Endothelial cell of umbilical vein (primary cell): Measurements from ENCODE around the gene TRPC3. TPM values are rescaled to one million over a fixed set of nuclear protein-coding genes. Genes with fewer than 3 reads are reported as not detected.
"Not testable (repeated sequence)": the region's sequence is repeated elsewhere in the genome, so short reads cannot be mapped to it uniquely, and the experiment has no call there.

Experiments used
- BruUV-seq: library from RNA; stranded (reverse); fragments of 400-500 nt; replicated peaks from 2 replicates; lab custom pipeline; 2021; lab: Mats Ljungman, UMichigan
- CTCF ChIA-PET: fragments of 300-600, 350-600 bp; sonication (Branson Sonifier 250); formaldehyde crosslinking; loops from one replicate; lab custom pipeline; 2021; ENCODE audit warnings: antibody characterized with exemption, inconsistent platforms; lab: Charles Lee
- POLR2A ChIA-PET: fragments of 300-600, 350-600 bp; sonication (Branson Sonifier 250); formaldehyde crosslinking; loops from one replicate; lab custom pipeline; 2021; ENCODE audit warnings: antibody characterized with exemption, inconsistent platforms; lab: Charles Lee
- DNase-seq: peaks from one replicate; pipeline ENCODE4 v3.0.0-alpha.2; 2011; ENCODE audit warnings: low read depth, low spot score
- FAIRE-seq: peaks from 2 replicates; lab custom pipeline; 2011; peaks lifted over from hg19 to GRCh38; lab: Jason Lieb, UNC
- H2AFZ ChIP-seq: 2 replicates; pipeline ENCODE4 v1.6.0; 2012; ENCODE audit warnings: low read depth, low read length, control low read depth, inconsistent platforms
- H3K27ac ChIP-seq: 2 replicates; pipeline ENCODE4 v1.5.1; 2011; ENCODE audit warnings: low read depth, mild to moderate bottlenecking, control low read depth, low read length, moderate library complexity; ENCODE audit not compliant: insufficient read depth
- H3K27me3 ChIP-seq, 2 experiments: 2 replicates each; pipeline versions ENCODE4 v1.6.0 to v1.6.1; 2011; ENCODE audit warnings: low read length in 2 of 2, mixed read lengths in 1 of 2; ENCODE audit not compliant: control insufficient read depth in 2 of 2, insufficient read depth in 2 of 2
- H3K36me3 ChIP-seq, 2 experiments: 2 replicates in 1 of 2; 3 replicates in 1 of 2; pipeline ENCODE4 v1.5.1; 2011; ENCODE audit warnings: low read length in 2 of 2, mild to moderate bottlenecking in 1 of 2, moderate library complexity in 1 of 2; ENCODE audit not compliant: control insufficient read depth in 2 of 2, insufficient read depth in 2 of 2; ENCODE audit errors: extremely low read depth in 1 of 2
- H3K4me1 ChIP-seq: 3 replicates; pipeline ENCODE4 v1.5.1; 2011; ENCODE audit warnings: mild to moderate bottlenecking, low read length; ENCODE audit not compliant: control insufficient read depth, insufficient read depth; ENCODE audit errors: extremely low read depth
- H3K4me2 ChIP-seq: 2 replicates; pipeline ENCODE4 v1.6.1; 2011; ENCODE audit warnings: low read length, control low read depth, mixed read lengths; ENCODE audit not compliant: insufficient read depth
- H3K4me3 ChIP-seq, 3 experiments: fragments of 200-600 bp in 1 of 3; sonication (generic), shearing (Covaris generic) in 1 of 3; replicated peaks in 1 of 3; 2 replicates each; pipeline ENCODE4 v1.5.1; 2011 to 2016; ENCODE audit warnings: control low read depth in 3 of 3, low read length in 3 of 3, mild to moderate bottlenecking in 2 of 3, inconsistent platforms in 1 of 3, low read depth in 1 of 3, moderate library complexity in 1 of 3; ENCODE audit not compliant: insufficient read depth in 1 of 3
- H3K79me2 ChIP-seq: 2 replicates; pipeline ENCODE4 v1.6.0; 2012; ENCODE audit warnings: low read length, inconsistent platforms; ENCODE audit not compliant: control insufficient read depth, insufficient read depth
- H3K9ac ChIP-seq: replicated peaks from 2 replicates; pipeline ENCODE3; 2011; ENCODE audit warnings: low read length, control low read depth; ENCODE audit not compliant: insufficient read depth; ENCODE audit errors: extremely low read depth
- H3K9me1 ChIP-seq: replicated peaks from 3 replicates; pipeline ENCODE4 v1.6.0; 2011; ENCODE audit warnings: mild to moderate bottlenecking, low read length; ENCODE audit not compliant: control insufficient read depth, insufficient read depth; ENCODE audit errors: extremely low read depth
- H3K9me3 ChIP-seq: replicated peaks from 2 replicates; pipeline ENCODE4 v1.5.1; 2012; ENCODE audit warnings: low read length, inconsistent platforms; ENCODE audit not compliant: control insufficient read depth, insufficient read depth
- H4K20me1 ChIP-seq: replicated peaks from 2 replicates; pipeline ENCODE3; 2011; ENCODE audit warnings: mild to moderate bottlenecking, low read length; ENCODE audit not compliant: control insufficient read depth, insufficient read depth; ENCODE audit errors: extremely low read depth
- CTCF ChIP-seq, 2 donors: IDR thresholded peaks; 1 replicate in 1 of 2; 2 replicates in 1 of 2; pipeline ENCODE4 v1.5.1; 2011; ENCODE audit warnings: low read length in 2 of 2, mild to moderate bottlenecking in 2 of 2, moderate library complexity in 2 of 2, control low read depth in 1 of 2, inconsistent platforms in 1 of 2, low read depth in 1 of 2; ENCODE audit not compliant: insufficient read depth in 1 of 2; ENCODE audit errors: extremely low read depth in 1 of 2
- EZH2 ChIP-seq: IDR thresholded peaks from 2 replicates; pipeline ENCODE4 v1.6.1; 2012; ENCODE audit warnings: borderline replicate concordance, low read depth, mild to moderate bottlenecking, moderate library complexity, low read length, inconsistent platforms; ENCODE audit not compliant: severe bottlenecking
- FOS ChIP-seq: IDR thresholded peaks from 2 replicates; pipeline ENCODE4 v1.6.1; 2011; ENCODE audit warnings: mild to moderate bottlenecking, low read length, moderate library complexity, borderline replicate concordance; ENCODE audit not compliant: insufficient read depth
- GATA2 ChIP-seq: IDR thresholded peaks from 2 replicates; pipeline ENCODE4 v1.7.0; 2011; ENCODE audit warnings: low read depth, mild to moderate bottlenecking, moderate library complexity, mixed read lengths, low read length; ENCODE audit not compliant: insufficient read length, insufficient read depth
- JUN ChIP-seq: IDR thresholded peaks from 2 replicates; pipeline ENCODE4 v1.6.1; 2011; ENCODE audit warnings: borderline replicate concordance, low read depth; ENCODE audit not compliant: insufficient read length, insufficient read depth
- MAX ChIP-seq: IDR thresholded peaks from 2 replicates; pipeline ENCODE4 v1.6.1; 2011; ENCODE audit not compliant: insufficient read depth, insufficient read length
- MYC ChIP-seq: IDR thresholded peaks from one replicate; pipeline ENCODE4 v1.6.1; 2011; ENCODE audit warnings: mild to moderate bottlenecking, low read depth, low read length
- POLR2A ChIP-seq: IDR thresholded peaks from 2 replicates; pipeline ENCODE4 v1.6.1; 2012; ENCODE audit warnings: low read depth, mild to moderate bottlenecking, control low read depth, low read length
- POLR2AphosphoS5 ChIP-seq: IDR thresholded peaks from 2 replicates; pipeline ENCODE4 v1.6.1; 2012; ENCODE audit warnings: low read depth, mild to moderate bottlenecking, control low read depth, low read length, moderate library complexity; ENCODE audit not compliant: insufficient read depth
- dilution Hi-C: fragments of 300-500 bp; cut with MboI; formaldehyde crosslinking; loops from one replicate; pipeline ENCODE4 v1.15.0; 2019; ENCODE audit warnings: low sequenced_read_pairs; ENCODE audit not compliant: extremely low pct_ligation_motif_present
- intact Hi-C: fragments of 100-400 bp; cut with micrococcal nuclease; formaldehyde crosslinking; loops from one replicate; pipeline ENCODE4 v1.10.0; 2022
- polyA plus RNA-seq, 4 experiments: library from polyadenylated mRNA; depleted of rRNA in 3 of 4; stranded (reverse) in 3 of 4; unstranded in 1 of 4; fragments of >200 nt; gene quantifications; 2 replicates each; pipeline versions ENCODE4 v1.2.1 to v1.2.3, GENCODE V29; 2011 to 2012; ENCODE audit warnings: missing spikeins in 1 of 4
- total RNA-seq: library from RNA; stranded (reverse); gene quantifications from 2 replicates; pipeline ENCODE4 v1.2.3, GENCODE V29; 2021

Gene TRPC3
- total and polyA plus RNA-seq, 2 donors (not counting 3 experiments of a cell fraction or from before 2014, with no cell fraction given) = not detected

GRCh38 chr4:121927948-121928347 lies 23.9 kb downstream of the TRPC3 start:
- CTCF ChIA-PET = interaction anchor here (0.9 kb wide), 1 partner anchor 27 kb away, joined by 3 read pairs; no protein-coding TSS in a partner anchor

GRCh38 chr4:121926490-121926889 lies 25.4 kb downstream of the TRPC3 start:
- H3K4me2 ChIP-seq, H3K4me3 ChIP-seq, CTCF ChIA-PET, H4K20me1 ChIP-seq, H3K79me2 ChIP-seq, BruUV-seq, FAIRE-seq, dilution Hi-C loops, intact Hi-C loops, DNase-seq, H3K27ac ChIP-seq, POLR2A ChIA-PET, H3K4me1 ChIP-seq, H3K9me3 ChIP-seq, H3K9me1 ChIP-seq, H3K36me3 ChIP-seq, H3K9ac ChIP-seq, H2AFZ ChIP-seq: not testable (repeated sequence)
- peaks cover 0 to 12% of the 10 kb centered on the region in 2 experiments for H3K27me3 ChIP-seq

More at GRCh38 chr4:121927948-121928347, 23.9 kb downstream of the TRPC3 start:
- no peak overlapping the region for H3K27ac ChIP-seq
- no peak overlapping the region for H3K4me3 ChIP-seq
- peaks cover 4 to 22% of the 10 kb centered on the region in 2 experiments for H3K27me3 ChIP-seq
- no peak overlapping the region for H2AFZ ChIP-seq
- FAIRE-seq (no peak), DNase-seq (no peak)
- POLR2A ChIA-PET = no interaction called here
- no peak overlapping the region for H3K4me2 ChIP-seq
- H3K9ac ChIP-seq = no peak overlapping the region
- no peaks in the 10 kb centered on the region for H3K9me1 ChIP-seq
- dilution Hi-C loops (no loop called here), intact Hi-C loops (no loop called here)
- TF ChIP-seq MAX = no peak
- TF ChIP-seq POLR2AphosphoS5 = no peak
- TF ChIP-seq EZH2 = no peak
- TF ChIP-seq CTCF (IDR thresholded peaks at IDR 0.05; ENCODE audit: extremely low read depth in 1 of 2, insufficient read depth in 1 of 2, low read depth in 1 of 2, low read length in 2 of 2) = no peak
- TF ChIP-seq GATA2 = no peak
- no peak for TF ChIP-seq POLR2A
- TF ChIP-seq FOS = no peak
- no peak for TF ChIP-seq MYC
- no peak for TF ChIP-seq JUN
- BruUV-seq = no TSS peak
- no peaks in the 10 kb centered on the region for H3K9me3 ChIP-seq
- H3K36me3 ChIP-seq = no peaks in the 10 kb centered on the region
- H4K20me1 ChIP-seq = no peaks in the 10 kb centered on the region
- H3K79me2 ChIP-seq = no peaks in the 10 kb centered on the region
- H3K4me1 ChIP-seq = no peaks in the 10 kb centered on the region
